AG20443 (cell line): ENCODE measurements around the gene TREH.
"Not testable (repeated sequence)": the region's sequence is repeated elsewhere in the genome, so short reads cannot be mapped to it uniquely, and the experiment has no call there.

Experiments used
- DNase-seq: peaks from one replicate; pipeline ENCODE4 v3.0.0; 2012; ENCODE audit warnings: low spot score, mixed read lengths

TREH gene

DNA sequence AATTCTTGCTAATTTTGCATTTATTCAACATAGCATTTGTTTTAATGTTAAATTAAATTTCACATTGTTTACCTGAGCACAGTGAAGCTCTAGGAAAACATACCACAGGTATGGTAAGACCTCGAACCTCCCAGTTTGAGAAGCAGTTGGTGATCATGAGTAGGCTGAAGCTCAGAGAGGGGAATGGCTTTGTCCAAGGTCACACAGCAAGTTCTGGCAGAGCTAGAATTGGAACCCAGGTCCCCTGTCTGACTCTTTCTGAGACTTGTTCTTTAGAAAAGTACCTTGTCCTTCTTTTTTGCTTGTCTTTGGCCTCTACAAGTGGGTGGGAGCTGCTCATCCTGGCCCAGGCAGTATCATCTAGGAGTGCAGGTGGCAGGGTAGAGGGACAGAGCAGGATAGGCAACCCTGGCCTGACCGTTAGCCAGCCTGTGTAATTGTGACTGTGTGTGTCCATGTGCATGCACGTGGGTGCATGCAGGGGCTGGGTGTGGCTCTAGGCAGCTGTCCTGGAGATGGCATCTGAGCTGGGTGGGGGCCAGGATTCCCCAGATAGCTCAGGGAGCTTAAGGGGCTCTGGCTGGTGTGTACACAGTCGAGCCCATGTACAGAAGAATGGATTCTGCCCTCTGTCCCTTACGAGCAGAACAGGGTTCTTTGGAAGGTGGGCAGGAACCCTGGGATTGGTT lies 50.4 kb downstream of the TREH start:
- no peak for DNase-seq

DNA sequence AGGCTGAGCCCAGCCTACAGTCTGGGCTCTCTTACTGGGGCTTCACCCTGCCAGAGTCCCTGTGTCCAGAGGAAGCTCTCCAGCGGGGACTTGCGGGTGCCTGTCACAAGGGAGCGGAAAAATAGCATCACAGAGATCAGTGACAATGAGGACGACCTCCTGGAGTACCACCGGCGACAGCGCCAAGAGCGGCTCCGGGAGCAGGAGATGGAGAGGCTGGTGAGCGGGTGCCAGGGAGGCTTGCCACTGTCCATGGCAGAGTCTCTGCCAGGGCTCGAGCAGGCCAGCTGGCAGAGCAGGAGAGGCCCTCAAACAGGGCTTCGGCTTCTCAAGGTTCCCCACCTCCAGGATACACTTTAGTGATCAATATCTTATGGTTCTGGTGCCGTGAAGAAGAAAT lies 51.0 kb downstream of the TREH start:
- DNase-seq = no peak

GRCh38 chr11:118628031-118628430 lies 51.4 kb downstream of the TREH start:
- DNase-seq = no peak

DNA sequence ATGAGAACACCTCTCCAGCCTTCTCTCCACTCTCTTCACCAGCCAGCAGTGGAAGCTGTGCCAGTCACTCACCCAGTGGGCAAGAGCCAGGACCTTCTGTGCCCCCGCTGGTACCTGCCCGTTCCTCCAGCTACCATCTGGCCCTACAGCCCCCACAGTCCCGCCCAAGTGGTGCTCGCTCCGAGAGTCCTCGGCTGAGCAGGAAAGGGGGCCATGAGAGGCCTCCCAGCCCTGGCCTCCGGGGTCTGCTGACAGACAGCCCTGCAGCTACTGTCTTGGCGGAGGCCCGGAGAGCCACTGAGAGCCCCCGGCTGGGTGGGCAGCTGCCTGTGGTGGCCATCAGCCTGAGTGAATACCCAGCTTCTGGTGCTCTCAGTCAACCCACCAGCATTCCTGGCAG lies 51.9 kb downstream of the TREH start:
- no peak for DNase-seq

DNA sequence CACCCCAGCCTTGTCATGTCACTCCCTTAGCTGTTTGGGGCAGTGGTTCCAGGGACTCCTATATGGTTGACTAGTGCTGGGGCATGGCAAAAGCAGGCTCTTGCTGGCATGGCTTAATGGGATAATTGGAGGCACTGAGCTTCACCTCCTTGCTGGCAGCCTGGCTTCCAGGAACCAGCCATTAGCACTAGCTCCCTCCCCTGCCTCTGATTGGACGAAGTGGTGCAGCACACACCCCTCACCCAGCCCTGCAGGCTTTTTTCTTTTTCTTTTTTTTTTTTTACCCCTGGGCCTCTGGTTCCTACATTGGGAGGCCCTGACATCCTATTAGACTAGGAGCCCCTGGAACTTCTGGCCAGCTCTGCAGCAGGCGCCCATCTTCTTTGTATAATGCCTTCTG lies 53.5 kb downstream of the TREH start:
- DNase-seq = no peak

GRCh38 chr11:118625036-118625690 lies 54.3 kb downstream of the TREH start:
- DNase-seq = no peak

DNA sequence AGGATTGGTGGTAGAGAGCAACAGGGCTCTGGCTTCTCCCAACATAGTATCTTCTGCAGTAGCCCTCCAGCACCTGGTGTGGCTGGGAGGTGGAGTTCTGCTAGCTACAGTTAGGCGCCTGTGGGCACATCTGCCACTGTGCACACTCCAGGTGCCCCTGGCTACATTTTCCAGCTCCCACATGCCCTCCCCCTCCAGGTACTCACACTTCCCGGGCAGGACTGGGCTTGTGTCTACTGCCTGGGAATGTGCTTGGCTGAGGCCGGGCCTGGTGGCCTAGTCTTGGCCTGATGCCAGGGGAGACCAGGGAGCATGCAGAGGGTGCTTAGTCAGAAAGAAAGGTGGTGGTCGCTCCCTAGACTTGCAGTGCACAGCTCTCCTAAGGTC lies 56.2 kb downstream of the TREH start:
- DNase-seq = no peak

- peak; percentile 76 for DNase-seq
These were observed 56.8 kb downstream of the TREH start for GRCh38 chr11:118622376-118623268.

GRCh38 chr11:118621784-118622375 lies 57.6 kb downstream of the TREH start:
- no peak for DNase-seq

DNA sequence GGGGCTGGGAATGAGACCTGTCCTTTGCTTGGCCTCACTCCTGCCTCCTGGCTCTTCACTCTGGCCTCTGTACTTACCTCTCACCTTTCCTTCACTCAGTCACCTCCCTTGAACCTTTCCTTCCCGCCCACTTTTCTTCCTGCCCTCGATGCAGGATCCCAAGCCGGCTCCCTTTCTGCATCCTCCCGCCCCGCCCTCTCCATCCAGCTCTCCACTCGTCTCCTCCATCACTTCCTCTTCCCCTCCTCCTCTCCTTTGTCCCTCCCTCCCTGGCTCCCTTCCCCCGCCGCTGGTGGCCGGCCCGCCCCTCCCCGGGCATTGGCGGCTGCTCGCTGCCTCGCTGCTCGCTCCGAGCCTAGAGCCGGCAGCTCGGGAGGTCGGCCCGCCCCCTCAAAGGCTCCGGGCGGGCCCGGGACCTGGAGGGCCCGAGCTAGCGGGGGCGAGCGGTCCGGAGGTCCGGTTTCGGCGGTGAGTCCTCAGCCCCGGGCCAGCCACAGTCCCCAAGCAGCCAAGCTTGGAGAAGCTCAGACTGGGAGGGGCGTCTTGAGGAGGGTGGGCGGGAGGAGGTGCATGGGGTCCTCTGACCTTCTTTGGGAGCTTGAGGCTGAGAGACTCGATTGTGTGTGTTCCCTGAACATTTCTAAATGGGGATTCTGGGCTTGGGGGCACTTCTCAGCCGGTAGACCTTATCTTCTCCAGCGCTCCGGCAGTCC lies 58.2 kb downstream of the TREH start:
- DNase-seq = peak; percentile 89

GRCh38 chr11:118620529-118621070 lies 58.9 kb downstream of the TREH start:
- no peak for DNase-seq

GRCh38 chr11:118619444-118620197 lies 59.8 kb downstream of the TREH start:
- DNase-seq = peak; percentile 81

- peak; percentile 83 for DNase-seq
These were observed 60.5 kb downstream of the TREH start for GRCh38 chr11:118618991-118619375.

GRCh38 chr11:118618115-118618990 lies 61.1 kb downstream of the TREH start:
- DNase-seq = peak; percentile 65

DNA sequence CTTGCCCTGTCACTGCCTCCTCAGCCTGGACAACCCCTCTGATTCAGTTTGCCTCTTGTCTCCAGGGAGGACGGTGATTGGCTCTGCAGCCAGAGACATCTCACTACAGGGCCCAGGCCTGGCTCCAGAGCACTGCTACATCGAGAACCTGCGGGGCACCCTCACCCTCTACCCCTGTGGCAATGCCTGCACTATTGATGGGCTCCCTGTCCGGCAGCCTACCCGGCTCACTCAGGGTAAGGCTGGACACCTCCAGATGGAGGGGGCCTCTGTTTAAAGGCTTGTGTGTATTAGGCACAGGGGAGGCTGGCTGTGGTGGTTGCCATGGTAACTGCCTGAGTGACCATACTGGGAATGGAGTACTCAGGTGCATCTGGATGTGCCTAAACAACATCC lies 63.5 kb downstream of the TREH start:
- no peak for DNase-seq

GRCh38 chr11:118615282-118615975 lies 64.0 kb downstream of the TREH start:
- DNase-seq = no peak

DNA sequence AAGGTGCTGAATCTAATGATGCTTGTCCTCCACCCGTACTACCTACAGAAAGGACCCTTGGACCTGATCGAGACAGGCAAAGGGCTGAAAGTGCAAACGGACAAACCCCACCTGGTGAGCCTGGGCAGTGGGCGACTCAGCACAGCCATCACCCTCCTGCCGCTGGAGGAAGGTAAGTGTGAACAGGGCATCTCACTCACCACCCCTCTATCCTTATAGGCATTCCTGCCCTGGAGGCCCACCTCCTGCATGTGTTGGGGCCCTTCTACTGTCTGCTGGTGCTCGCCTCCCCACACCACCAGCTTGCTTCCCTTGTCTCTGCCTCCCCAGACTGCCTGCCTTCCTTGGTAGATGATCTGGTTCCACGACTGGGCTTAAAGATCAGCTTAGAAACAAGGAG lies 64.9 kb downstream of the TREH start:
- DNase-seq = no peak

- DNase-seq = no peak
These were observed 67.1 kb downstream of the TREH start for GRCh38 chr11:118612378-118612777.

- DNase-seq = not testable (repeated sequence)
These were observed 68.0 kb downstream of the TREH start for GRCh38 chr11:118611433-118611795.
